Measurements from ENCODE around the gene SYK.

The SYK gene

DNA sequence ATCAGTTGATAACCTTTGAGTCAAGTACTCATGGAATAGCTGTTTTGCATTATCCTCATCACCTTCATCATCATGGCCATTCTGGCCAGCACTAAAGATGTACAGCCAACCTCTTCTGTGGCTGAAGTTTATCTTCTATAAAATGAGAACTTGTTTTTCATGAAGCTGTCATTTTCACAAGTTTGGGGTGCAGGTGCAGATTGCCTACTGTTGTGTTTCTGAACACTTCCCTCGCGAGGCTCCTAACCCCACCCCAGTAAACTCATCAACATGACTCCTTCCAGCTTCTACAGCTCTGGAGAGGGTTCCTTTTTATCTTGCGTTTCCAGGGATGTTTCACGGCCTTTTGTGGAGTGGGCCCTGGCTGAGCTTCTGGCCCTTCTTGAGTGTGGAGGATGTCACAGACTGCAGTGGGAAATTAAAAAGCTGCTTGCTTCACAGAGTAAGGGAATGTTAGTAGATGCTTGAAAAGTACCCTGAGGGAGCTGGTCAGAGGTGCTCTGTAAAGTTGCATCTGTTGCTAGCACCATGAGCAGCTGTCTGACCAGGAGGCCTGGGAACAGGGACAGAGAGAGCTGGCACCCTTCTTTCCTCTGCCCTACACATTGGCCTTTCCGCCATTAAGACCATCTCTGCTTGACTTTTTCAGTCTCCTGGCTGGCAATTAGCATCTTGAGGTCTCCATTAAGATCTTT, 24.9 kb downstream of the SYK start:
- H3K4me3 ChIP-seq (ENCODE audit: low read length): no peak overlapping the region
- no peak overlapping the region for H3K9ac ChIP-seq (ENCODE audit: low read length)
- peaks cover 19% of the 10 kb centered on the region for H3K27me3 ChIP-seq (replicated peaks; ENCODE audit: control insufficient read depth, insufficient read depth, low read length)
- peaks cover 3% of the 10 kb centered on the region for H3K9me3 ChIP-seq (ENCODE audit: control insufficient read depth, low read length)
- H3K36me3 ChIP-seq (ENCODE audit: control insufficient read depth, insufficient read depth, low read length, severe bottlenecking): no peaks in the 10 kb centered on the region
- DNase-seq (ENCODE audit: low read depth): no peak
- no peaks in the 10 kb centered on the region for H3K4me1 ChIP-seq (ENCODE audit: control insufficient read depth, insufficient read depth, low read length)

DNA sequence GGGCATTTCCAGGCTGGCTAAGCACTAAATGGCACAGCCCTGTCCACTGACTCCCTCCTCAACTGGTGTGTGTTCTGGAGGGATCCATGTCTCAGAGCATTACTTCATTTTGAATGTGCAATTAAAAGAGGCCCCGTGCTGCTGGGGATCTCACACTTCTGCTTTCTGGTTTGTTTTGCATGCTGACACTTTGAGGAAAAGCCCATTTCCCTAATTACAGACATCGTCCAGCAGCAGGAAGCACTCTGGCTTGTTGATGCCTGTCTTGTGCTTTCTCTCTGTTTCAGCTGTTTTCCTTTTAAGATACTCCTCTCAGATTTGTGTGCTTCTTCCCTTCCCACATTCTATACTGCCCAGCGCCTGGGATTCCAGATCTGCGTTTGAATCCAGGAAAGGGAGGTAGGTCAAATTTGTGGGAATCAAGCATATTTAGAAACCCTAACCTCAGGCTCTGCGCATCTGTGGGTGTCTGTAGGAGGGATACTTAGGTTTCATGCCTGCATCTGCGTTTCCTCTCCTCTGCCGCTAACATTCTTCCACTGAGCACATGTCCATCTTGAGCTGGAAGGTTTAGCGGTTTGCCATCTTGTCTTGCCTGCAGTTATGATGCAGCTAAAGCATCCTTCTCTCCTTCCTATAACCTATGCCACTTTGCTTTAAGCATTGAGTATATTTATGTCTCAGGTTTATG, 25.7 kb downstream of the SYK start:
- DNase-seq (ENCODE audit: low read depth): no peak
- Histone ChIP-seq H3K27me3 (replicated peaks; ENCODE audit: control insufficient read depth, insufficient read depth, low read length) (peaks cover 25% of the 10 kb centered on the region), H3K9ac (ENCODE audit: low read length) (no peak overlapping the region), H3K4me1 (ENCODE audit: control insufficient read depth, insufficient read depth, low read length) (no peaks in the 10 kb centered on the region), H3K9me3 (ENCODE audit: control insufficient read depth, low read length) (peaks cover 7% of the 10 kb centered on the region), H3K4me3 (ENCODE audit: low read length) (no peak overlapping the region), H3K36me3 (ENCODE audit: control insufficient read depth, insufficient read depth, low read length, severe bottlenecking) (no peaks in the 10 kb centered on the region)

DNA sequence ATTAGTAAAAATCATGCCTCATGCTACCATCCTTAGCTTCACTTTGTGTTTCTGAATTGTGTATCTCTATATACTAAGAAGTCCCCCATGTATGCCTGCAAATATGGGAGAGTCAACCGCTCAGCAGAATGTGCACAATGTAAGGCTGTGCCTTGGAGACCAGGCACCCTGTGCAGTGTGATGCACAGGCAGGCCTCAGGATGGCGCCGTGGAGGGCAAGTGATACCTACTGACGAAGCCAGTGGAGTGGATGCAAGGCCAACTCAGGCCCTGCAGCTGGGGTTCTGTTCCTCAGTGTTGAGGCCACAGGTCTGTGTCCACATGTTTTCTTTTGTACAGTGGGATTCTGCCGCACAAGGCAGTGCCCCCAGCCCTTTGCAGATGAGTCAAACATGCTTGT, 28.4 kb downstream of the SYK start:
- H3K9me3 ChIP-seq (ENCODE audit: control insufficient read depth, low read length): peaks cover 9% of the 10 kb centered on the region
- no peak overlapping the region for H3K4me3 ChIP-seq (ENCODE audit: low read length)
- no peaks in the 10 kb centered on the region for H3K36me3 ChIP-seq (ENCODE audit: control insufficient read depth, insufficient read depth, low read length, severe bottlenecking)
- no peak for DNase-seq (ENCODE audit: low read depth)
- no peak overlapping the region for H3K9ac ChIP-seq (ENCODE audit: low read length)
- peaks cover 2% of the 10 kb centered on the region for H3K4me1 ChIP-seq (ENCODE audit: control insufficient read depth, insufficient read depth, low read length)
- H3K27me3 ChIP-seq (replicated peaks; ENCODE audit: control insufficient read depth, insufficient read depth, low read length): peaks cover 45% of the 10 kb centered on the region

DNA sequence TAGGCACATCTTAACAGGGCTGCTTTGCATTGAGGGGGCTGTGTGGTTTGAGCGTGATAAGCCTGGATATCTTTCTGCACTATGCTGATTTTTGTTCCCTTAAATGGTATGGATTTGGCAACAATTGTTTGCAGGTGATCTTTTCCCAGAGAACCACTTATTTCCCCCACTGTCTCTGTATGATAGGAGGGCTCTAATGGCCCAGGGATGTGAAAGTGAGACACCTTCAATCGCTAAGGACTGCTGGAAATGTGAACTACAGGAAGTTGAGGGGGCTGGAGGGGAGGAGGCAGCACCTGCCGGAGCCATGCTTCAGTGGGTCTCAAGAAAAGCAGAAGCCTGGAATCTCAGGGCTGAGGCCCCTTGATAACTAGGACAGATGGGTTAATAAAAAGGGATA, 29.4 kb downstream of the SYK start:
- DNase-seq (ENCODE audit: low read depth): no peak
- Histone ChIP-seq H3K9ac (ENCODE audit: low read length) (no peak overlapping the region), H3K4me1 (ENCODE audit: control insufficient read depth, insufficient read depth, low read length) (peaks cover 2% of the 10 kb centered on the region), H3K27me3 (replicated peaks; ENCODE audit: control insufficient read depth, insufficient read depth, low read length) (peaks cover 45% of the 10 kb centered on the region), H3K36me3 (ENCODE audit: control insufficient read depth, insufficient read depth, low read length, severe bottlenecking) (no peaks in the 10 kb centered on the region), H3K4me3 (ENCODE audit: low read length) (no peak overlapping the region), H3K9me3 (ENCODE audit: control insufficient read depth, low read length) (peaks cover 9% of the 10 kb centered on the region)

DNA sequence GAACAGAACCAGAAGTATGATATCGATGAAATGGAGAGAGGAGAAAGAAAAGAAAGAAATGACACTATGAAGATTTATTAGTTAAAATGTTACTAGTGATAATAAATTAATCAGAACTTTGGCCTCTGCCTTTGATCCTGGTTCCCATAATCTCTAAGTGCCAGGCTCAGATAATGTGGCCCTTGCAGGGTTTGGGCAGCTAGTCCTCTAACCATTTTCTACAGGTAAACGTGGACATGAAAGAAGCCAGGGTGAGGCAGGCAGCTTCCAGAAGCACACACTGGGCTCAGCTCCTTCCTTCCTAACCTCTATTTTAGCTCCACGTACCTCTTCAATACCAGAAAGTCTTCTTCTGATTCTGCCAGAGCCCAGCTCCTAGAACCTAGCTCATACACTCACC, 30.6 kb downstream of the SYK start:
- Histone ChIP-seq H3K9ac (ENCODE audit: low read length) (no peak overlapping the region), H3K27me3 (replicated peaks; ENCODE audit: control insufficient read depth, insufficient read depth, low read length) (peaks cover 44% of the 10 kb centered on the region), H3K9me3 (ENCODE audit: control insufficient read depth, low read length) (peaks cover 9% of the 10 kb centered on the region), H3K4me3 (ENCODE audit: low read length) (no peak overlapping the region), H3K4me1 (ENCODE audit: control insufficient read depth, insufficient read depth, low read length) (peaks cover 2% of the 10 kb centered on the region), H3K36me3 (ENCODE audit: control insufficient read depth, insufficient read depth, low read length, severe bottlenecking) (no peaks in the 10 kb centered on the region)
- no peak for DNase-seq (ENCODE audit: low read depth)

GRCh38 chr9:90834828-90835595, 33.4 kb downstream of the SYK start:
- Histone ChIP-seq H3K9me3 (ENCODE audit: control insufficient read depth, low read length) (peaks cover 9% of the 10 kb centered on the region), H3K27me3 (replicated peaks; ENCODE audit: control insufficient read depth, insufficient read depth, low read length) (peaks cover 34% of the 10 kb centered on the region), H3K4me3 (ENCODE audit: low read length) (no peak overlapping the region), H3K4me1 (ENCODE audit: control insufficient read depth, insufficient read depth, low read length) (peaks cover 2% of the 10 kb centered on the region), H3K36me3 (ENCODE audit: control insufficient read depth, insufficient read depth, low read length, severe bottlenecking) (no peaks in the 10 kb centered on the region), H3K9ac (ENCODE audit: low read length) (no peak overlapping the region)
- no peak for DNase-seq (ENCODE audit: low read depth)

GRCh38 chr9:90836411-90837080, 34.9 kb downstream of the SYK start:
- Histone ChIP-seq H3K9ac (ENCODE audit: low read length) (no peak overlapping the region), H3K27me3 (replicated peaks; ENCODE audit: control insufficient read depth, insufficient read depth, low read length) (peaks cover 36% of the 10 kb centered on the region), H3K4me1 (ENCODE audit: control insufficient read depth, insufficient read depth, low read length) (peaks cover 2% of the 10 kb centered on the region), H3K36me3 (ENCODE audit: control insufficient read depth, insufficient read depth, low read length, severe bottlenecking) (no peaks in the 10 kb centered on the region), H3K9me3 (ENCODE audit: control insufficient read depth, low read length) (peaks cover 9% of the 10 kb centered on the region), H3K4me3 (ENCODE audit: low read length) (no peak overlapping the region)
- DNase-seq (ENCODE audit: low read depth): no peak

GRCh38 chr9:90838098-90838497, 36.5 kb downstream of the SYK start:
- H3K9ac ChIP-seq (ENCODE audit: low read length): no peak overlapping the region
- H3K36me3 ChIP-seq (ENCODE audit: control insufficient read depth, insufficient read depth, low read length, severe bottlenecking): no peaks in the 10 kb centered on the region
- no peaks in the 10 kb centered on the region for H3K9me3 ChIP-seq (ENCODE audit: control insufficient read depth, low read length)
- no peak overlapping the region for H3K4me3 ChIP-seq (ENCODE audit: low read length)
- peaks cover 26% of the 10 kb centered on the region for H3K27me3 ChIP-seq (replicated peaks; ENCODE audit: control insufficient read depth, insufficient read depth, low read length)
- peaks cover 2% of the 10 kb centered on the region for H3K4me1 ChIP-seq (ENCODE audit: control insufficient read depth, insufficient read depth, low read length)
- no peak for DNase-seq (ENCODE audit: low read depth)

DNA sequence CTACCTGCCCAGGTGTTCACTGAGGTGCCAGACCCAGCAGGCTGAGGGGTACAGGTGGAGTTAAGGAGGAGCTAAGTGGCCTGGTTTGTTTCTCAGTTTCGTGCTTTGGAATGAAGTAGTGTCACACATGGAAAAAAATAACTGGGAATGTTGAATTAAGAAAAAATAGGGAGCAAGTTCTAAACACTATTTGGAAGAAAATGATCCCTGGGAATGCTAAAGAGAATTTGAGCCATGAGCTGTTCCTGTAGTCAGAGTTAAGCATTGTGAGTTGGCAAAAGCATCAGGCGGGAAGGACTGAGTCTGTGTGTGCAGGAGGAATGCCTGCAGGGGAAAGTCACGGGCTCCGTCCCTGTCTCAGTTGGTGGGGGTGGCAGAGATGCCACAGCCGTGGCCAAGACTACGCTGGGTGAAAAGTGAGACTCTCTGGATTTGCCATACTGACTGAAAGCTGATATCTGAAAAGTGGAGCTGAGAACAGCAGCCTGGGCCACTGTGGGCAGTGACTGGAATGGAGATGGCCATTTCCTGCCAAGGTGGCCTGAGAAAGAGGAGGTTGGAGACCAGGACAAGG, 37.0 kb downstream of the SYK start:
- Histone ChIP-seq H3K9me3 (ENCODE audit: control insufficient read depth, low read length) (no peaks in the 10 kb centered on the region), H3K4me1 (ENCODE audit: control insufficient read depth, insufficient read depth, low read length) (peaks cover 2% of the 10 kb centered on the region), H3K36me3 (ENCODE audit: control insufficient read depth, insufficient read depth, low read length, severe bottlenecking) (no peaks in the 10 kb centered on the region), H3K27me3 (replicated peaks; ENCODE audit: control insufficient read depth, insufficient read depth, low read length) (peaks cover 21% of the 10 kb centered on the region), H3K4me3 (ENCODE audit: low read length) (no peak overlapping the region), H3K9ac (ENCODE audit: low read length) (no peak overlapping the region)
- no peak for DNase-seq (ENCODE audit: low read depth)

DNA sequence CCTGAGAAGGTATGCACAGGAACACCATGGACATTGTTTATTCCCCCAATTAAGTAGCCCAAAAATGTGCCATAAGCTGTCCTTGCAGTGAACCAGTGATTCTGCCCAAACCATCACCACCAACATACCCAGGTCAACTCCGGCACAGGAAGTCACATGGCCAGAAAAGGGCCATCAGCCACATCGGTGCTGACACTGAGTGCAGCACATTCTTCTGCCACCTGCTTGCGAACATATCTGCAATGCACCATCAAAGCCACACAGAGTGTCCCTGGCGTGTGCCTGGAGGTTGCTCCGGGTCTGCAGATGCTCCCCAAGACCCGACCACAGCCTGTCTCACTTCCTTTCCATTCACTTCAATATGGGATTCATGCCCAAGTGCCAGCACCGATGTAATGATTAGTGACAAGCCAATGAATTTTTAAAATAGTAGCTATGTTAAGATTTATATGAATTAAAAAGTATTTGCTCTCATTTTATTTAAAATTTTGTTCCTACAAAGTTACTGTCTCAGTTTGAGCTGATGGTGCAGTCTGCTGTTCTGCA, 37.6 kb downstream of the SYK start:
- peaks cover 2% of the 10 kb centered on the region for H3K4me1 ChIP-seq (ENCODE audit: control insufficient read depth, insufficient read depth, low read length)
- no peaks in the 10 kb centered on the region for H3K9me3 ChIP-seq (ENCODE audit: control insufficient read depth, low read length)
- H3K4me3 ChIP-seq (ENCODE audit: low read length): no peak overlapping the region
- H3K36me3 ChIP-seq (ENCODE audit: control insufficient read depth, insufficient read depth, low read length, severe bottlenecking): no peaks in the 10 kb centered on the region
- H3K9ac ChIP-seq (ENCODE audit: low read length): no peak overlapping the region
- DNase-seq (ENCODE audit: low read depth): no peak
- H3K27me3 ChIP-seq (replicated peaks; ENCODE audit: control insufficient read depth, insufficient read depth, low read length): peaks cover 16% of the 10 kb centered on the region

All from adipocyte (in vitro differentiated cells).